DND-41 (cell line): ENCODE data around the gene GCAT.
"Not testable (repeated sequence)": the region's sequence is repeated elsewhere in the genome, so short reads cannot be mapped to it uniquely, and the experiment has no call there.

Experiments used
- ATAC-seq: fragments of 200-7000 bp; cut with Tn5 transposase; 3 replicates; pipeline ENCODE4 v1.9.1; 2021; ENCODE audit warnings: low read depth; ENCODE audit not compliant: insufficient read depth
- DNase-seq: peaks from one replicate; pipeline ENCODE4 v3.0.0-alpha.2; 2020
- H2AFZ ChIP-seq: 2 replicates; pipeline ENCODE4 v1.6.0; 2012; ENCODE audit warnings: low read depth, low read length
- H3K27ac ChIP-seq: 2 replicates; pipeline ENCODE4 v1.5.1; 2012; ENCODE audit warnings: low read length, inconsistent platforms
- H3K27me3 ChIP-seq: fragments of 200-600 bp; sonication (generic); 2 replicates; pipeline ENCODE4 v1.6.0; 2012; ENCODE audit warnings: low read length, mild to moderate bottlenecking, inconsistent platforms; ENCODE audit not compliant: insufficient read depth, poor library complexity
- H3K36me3 ChIP-seq: 2 replicates; pipeline ENCODE4 v1.5.1; 2012; ENCODE audit warnings: low read length, inconsistent platforms; ENCODE audit not compliant: insufficient read depth
- H3K4me1 ChIP-seq: 2 replicates; pipeline ENCODE4 v1.5.1; 2012; ENCODE audit warnings: mild to moderate bottlenecking, low read length; ENCODE audit not compliant: insufficient read depth
- H3K4me2 ChIP-seq: 2 replicates; pipeline ENCODE4 v1.6.0; 2012; ENCODE audit warnings: mild to moderate bottlenecking, moderate library complexity, low read length, inconsistent platforms; ENCODE audit not compliant: insufficient read depth
- H3K4me3 ChIP-seq, 2 experiments: fragments of 200-600 bp in 1 of 2; shearing (Covaris generic) in 1 of 2; 2 replicates each; pipeline ENCODE4 v1.5.1; 2012 to 2016; ENCODE audit warnings: inconsistent platforms in 2 of 2, low read length in 2 of 2, mild to moderate bottlenecking in 2 of 2, low read depth in 1 of 2, moderate library complexity in 1 of 2
- H3K79me2 ChIP-seq: 2 replicates; pipeline ENCODE4 v1.6.0; 2012; ENCODE audit warnings: low read length, inconsistent platforms; ENCODE audit not compliant: insufficient read depth
- H3K9ac ChIP-seq: 2 replicates; pipeline ENCODE4 v1.6.0; 2012; ENCODE audit warnings: low read depth, mild to moderate bottlenecking, inconsistent platforms, low read length, moderate library complexity
- H3K9me3 ChIP-seq: 2 replicates; pipeline ENCODE4 v1.5.1; 2012; ENCODE audit warnings: low read length, moderate library complexity, mild to moderate bottlenecking, inconsistent platforms; ENCODE audit not compliant: insufficient read depth, severe bottlenecking
- H4K20me1 ChIP-seq: 2 replicates; pipeline ENCODE4 v1.6.0; 2012; ENCODE audit warnings: low read length; ENCODE audit not compliant: insufficient read depth
- CTCF ChIP-seq: IDR thresholded peaks from 2 replicates; pipeline ENCODE4 v1.5.1; 2012; ENCODE audit warnings: borderline replicate concordance, low read length, moderate library complexity, mild to moderate bottlenecking; ENCODE audit not compliant: poor library complexity, severe bottlenecking; ENCODE audit errors: extremely low read depth
- EZH2 ChIP-seq: IDR thresholded peaks from 3 replicates; pipeline ENCODE4 v1.6.1; 2012; ENCODE audit warnings: borderline replicate concordance, low read depth, mild to moderate bottlenecking, moderate library complexity, low read length, inconsistent platforms; ENCODE audit not compliant: severe bottlenecking

Gene GCAT

GRCh38 chr22:37790234-37790633 lies 17.5 kb upstream of the GCAT start:
- H3K4me1 ChIP-seq: no peaks in the 10 kb centered on the region
- no peak for ATAC-seq
- H3K9me3 ChIP-seq: no peaks in the 10 kb centered on the region
- H3K27me3 ChIP-seq: no peaks in the 10 kb centered on the region
- no peaks in the 10 kb centered on the region for H3K36me3 ChIP-seq
- no peaks in the 10 kb centered on the region for H4K20me1 ChIP-seq
- H2AFZ ChIP-seq: no peak overlapping the region
- DNase-seq: no peak
- TF ChIP-seq CTCF (no peak), EZH2 (no peak)
- no peak overlapping the region for H3K9ac ChIP-seq
- H3K4me2 ChIP-seq: no peak overlapping the region
- H3K79me2 ChIP-seq: no peaks in the 10 kb centered on the region
- H3K4me3 ChIP-seq: no peak overlapping the region
- no peak overlapping the region for H3K27ac ChIP-seq

- no peaks in the 10 kb centered on the region for H3K9me3 ChIP-seq
- no peak for TF ChIP-seq EZH2
- no peak for TF ChIP-seq CTCF
- H3K36me3 ChIP-seq: no peaks in the 10 kb centered on the region
- H3K4me2 ChIP-seq: no peak overlapping the region
- no peak for DNase-seq
- H3K4me3 ChIP-seq: no peak overlapping the region
- H2AFZ ChIP-seq: no peak overlapping the region
- no peak overlapping the region for H3K27ac ChIP-seq
- no peaks in the 10 kb centered on the region for H3K27me3 ChIP-seq
- no peaks in the 10 kb centered on the region for H4K20me1 ChIP-seq
- no peaks in the 10 kb centered on the region for H3K4me1 ChIP-seq
- ATAC-seq: no peak
- H3K79me2 ChIP-seq: no peaks in the 10 kb centered on the region
- no peak overlapping the region for H3K9ac ChIP-seq
These were observed 15.2 kb upstream of the GCAT start for GRCh38 chr22:37792494-37792893.

GRCh38 chr22:37794376-37794775 lies 13.4 kb upstream of the GCAT start:
- Histone ChIP-seq H3K4me1 (no peaks in the 10 kb centered on the region), H3K4me2 (no peak overlapping the region), H3K79me2 (no peaks in the 10 kb centered on the region), H4K20me1 (no peaks in the 10 kb centered on the region), H3K4me3 (no peak overlapping the region), H2AFZ (no peak overlapping the region), H3K36me3 (no peaks in the 10 kb centered on the region), H3K27ac (no peak overlapping the region), H3K27me3 (no peaks in the 10 kb centered on the region), H3K9me3 (no peaks in the 10 kb centered on the region), H3K9ac (no peak overlapping the region)
- ATAC-seq (no peak), DNase-seq (no peak)
- TF ChIP-seq CTCF: no peak
- no peak for TF ChIP-seq EZH2

GRCh38 chr22:37796079-37796478 lies 11.7 kb upstream of the GCAT start:
- no peak for ATAC-seq
- Histone ChIP-seq H3K27ac (no peak overlapping the region), H3K4me2 (no peak overlapping the region), H3K4me3 (no peak overlapping the region), H3K79me2 (no peaks in the 10 kb centered on the region), H2AFZ (no peak overlapping the region), H3K4me1 (no peaks in the 10 kb centered on the region), H4K20me1 (no peaks in the 10 kb centered on the region), H3K27me3 (no peaks in the 10 kb centered on the region), H3K36me3 (no peaks in the 10 kb centered on the region), H3K9me3 (no peaks in the 10 kb centered on the region), H3K9ac (no peak overlapping the region)
- DNase-seq: no peak
- no peak for TF ChIP-seq EZH2
- TF ChIP-seq CTCF: no peak

GRCh38 chr22:37797259-37797658 lies 10.5 kb upstream of the GCAT start:
- H3K27ac ChIP-seq, H2AFZ ChIP-seq: not testable (repeated sequence)

More at GRCh38 chr22:37797259-37797658, 10.5 kb upstream of the GCAT start:
- not testable (repeated sequence) for H3K27me3 ChIP-seq, H3K36me3 ChIP-seq, ATAC-seq, H3K9me3 ChIP-seq, H3K79me2 ChIP-seq, H4K20me1 ChIP-seq, H3K4me1 ChIP-seq, DNase-seq, H3K4me2 ChIP-seq, H3K4me3 ChIP-seq, H3K9ac ChIP-seq
